ENCODE results near the gene MCF2L2. TPM values are rescaled to one million over a fixed set of nuclear protein-coding genes. Genes with fewer than 3 reads are reported as not detected.
A peak's percentile ranks its signal among the peaks of the same experiment; 100 is the strongest.

The MCF2L2 gene
- total and polyA plus RNA-seq, 2 of the 13 experiments (the other 11 are each of a cell fraction or from before 2014, with no cell fraction given) = not detected

DNA sequence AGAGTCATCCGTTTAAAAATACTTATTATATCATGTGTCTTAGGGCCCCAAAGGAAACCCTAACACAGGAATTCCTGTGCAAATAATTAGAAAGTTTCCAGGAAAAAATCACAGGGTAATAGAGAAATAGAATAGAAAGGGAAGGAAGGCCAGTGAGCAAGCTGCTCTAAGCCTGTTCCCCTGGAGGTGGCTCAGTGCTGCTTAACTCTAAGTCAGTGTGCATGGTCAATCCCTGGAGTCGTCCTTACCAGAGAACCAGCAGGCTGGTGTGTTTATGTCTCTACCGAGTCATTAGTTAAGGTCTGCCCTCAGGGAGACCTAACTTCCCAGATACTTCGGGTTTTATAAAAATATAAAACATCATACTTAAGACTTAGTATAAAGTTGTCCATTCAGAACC, 21.0 kb upstream of the MCF2L2 start:
- Histone ChIP-seq H3K4me1 (ENCODE audit: insufficient read depth, low read length) (peaks cover 19% of the 10 kb centered on the region), H4K20me1 (ENCODE audit: insufficient read depth, low read length) (no peaks in the 10 kb centered on the region), H3K4me3 (replicated peaks in 1 of 3; ENCODE audit: insufficient read depth in 1 of 3, low read depth in 2 of 3, low read length in 3 of 3) (no peak overlapping the region), H2AFZ (ENCODE audit: low read length) (no peak overlapping the region), H3K9me3 (ENCODE audit: low read length) (no peaks in the 10 kb centered on the region), H3K79me2 (ENCODE audit: insufficient read depth, low read length) (peaks cover 8% of the 10 kb centered on the region), H3K27ac (ENCODE audit: extremely low read length, insufficient read depth, low read length) (no peak overlapping the region), H3K9ac (ENCODE audit: insufficient read depth, low read depth, low read length) (0 out of 2 replicates have a peak overlapping the region, but pooled peaks have one; percentile 26), H3K4me2 (ENCODE audit: low read depth, low read length) (peak overlapping the region; percentile 81; the same call in 1 of the 2 replicates), H3K27me3 (ENCODE audit: control insufficient read depth in 1 of 2, insufficient read depth in 2 of 2, low read length in 2 of 2) (no peaks in the 10 kb centered on the region; a peak in 2 of 5 replicates), H3K36me3 (replicated peaks in 1 of 2; ENCODE audit: control insufficient read depth in 1 of 2, insufficient read depth in 2 of 2, low read length in 2 of 2) (peaks cover 1 to 6% of the 10 kb centered on the region in 2 experiments; a peak in 1 of 5 replicates)
- WGBS (ENCODE audit: low lambda C conversion rate) = 39% methylated on average over 4 of the region's 4 CpGs
- DNase-seq (ENCODE audit: low spot score) = peak; percentile 10
- peak; percentile 26 for FAIRE-seq
- no TSS peak for BruUV-seq (replicated peaks)
- ChIA-PET POLR2A (no interaction called here), CTCF (ENCODE audit: low intra/inter-chr PET ratio, low total read pairs) (no interaction called here)
- peak; percentile 45; the same call in 2 of the 3 replicates for ATAC-seq
- no peak for TF ChIP-seq ZNF75D (CRISPR knock-in tag; IDR thresholded peaks at IDR 0.05; ENCODE audit: borderline replicate concordance)
- TF ChIP-seq, protein P1, sequence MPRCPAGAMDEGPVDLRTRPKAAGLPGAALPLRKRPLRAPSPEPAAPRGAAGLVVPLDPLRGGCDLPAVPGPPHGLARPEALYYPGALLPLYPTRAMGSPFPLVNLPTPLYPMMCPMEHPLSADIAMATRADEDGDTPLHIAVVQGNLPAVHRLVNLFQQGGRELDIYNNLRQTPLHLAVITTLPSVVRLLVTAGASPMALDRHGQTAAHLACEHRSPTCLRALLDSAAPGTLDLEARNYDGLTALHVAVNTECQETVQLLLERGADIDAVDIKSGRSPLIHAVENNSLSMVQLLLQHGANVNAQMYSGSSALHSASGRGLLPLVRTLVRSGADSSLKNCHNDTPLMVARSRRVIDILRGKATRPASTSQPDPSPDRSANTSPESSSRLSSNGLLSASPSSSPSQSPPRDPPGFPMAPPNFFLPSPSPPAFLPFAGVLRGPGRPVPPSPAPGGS (CRISPR knock-in tag; IDR thresholded peaks at IDR 0.05) = no peak
- no peak for TF ChIP-seq ZNF329 (CRISPR knock-in tag; IDR thresholded peaks at IDR 0.05; ENCODE audit: low read depth)
- TF ChIP-seq MIXL1 (CRISPR knock-in tag; IDR thresholded peaks at IDR 0.05) = no peak
- no peak for TF ChIP-seq ZNF24 (IDR thresholded peaks at IDR 0.05)
- no peak for TF ChIP-seq NR2F2 (IDR thresholded peaks at IDR 0.05; ENCODE audit: borderline replicate concordance, low read depth)
- no peak for TF ChIP-seq ZNF878 (CRISPR knock-in tag; IDR thresholded peaks at IDR 0.05)
- no peak for TF ChIP-seq RCOR2 (CRISPR knock-in tag; IDR thresholded peaks at IDR 0.05)
- TF ChIP-seq MLXIP (CRISPR knock-in tag; IDR thresholded peaks at IDR 0.05; ENCODE audit: borderline replicate concordance) = no peak
- no peak for TF ChIP-seq ZBTB7B (CRISPR knock-in tag; IDR thresholded peaks at IDR 0.05)
- TF ChIP-seq CHCHD3 (CRISPR knock-in tag; IDR thresholded peaks at IDR 0.05) = no peak
- no peak for TF ChIP-seq ZNF777 (CRISPR knock-in tag; IDR thresholded peaks at IDR 0.05)
- TF ChIP-seq, protein P2, sequence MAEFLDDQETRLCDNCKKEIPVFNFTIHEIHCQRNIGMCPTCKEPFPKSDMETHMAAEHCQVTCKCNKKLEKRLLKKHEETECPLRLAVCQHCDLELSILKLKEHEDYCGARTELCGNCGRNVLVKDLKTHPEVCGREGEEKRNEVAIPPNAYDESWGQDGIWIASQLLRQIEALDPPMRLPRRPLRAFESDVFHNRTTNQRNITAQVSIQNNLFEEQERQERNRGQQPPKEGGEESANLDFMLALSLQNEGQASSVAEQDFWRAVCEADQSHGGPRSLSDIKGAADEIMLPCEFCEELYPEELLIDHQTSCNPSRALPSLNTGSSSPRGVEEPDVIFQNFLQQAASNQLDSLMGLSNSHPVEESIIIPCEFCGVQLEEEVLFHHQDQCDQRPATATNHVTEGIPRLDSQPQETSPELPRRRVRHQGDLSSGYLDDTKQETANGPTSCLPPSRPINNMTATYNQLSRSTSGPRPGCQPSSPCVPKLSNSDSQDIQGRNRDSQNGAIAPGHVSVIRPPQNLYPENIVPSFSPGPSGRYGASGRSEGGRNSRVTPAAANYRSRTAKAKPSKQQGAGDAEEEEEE (CRISPR knock-in tag; IDR thresholded peaks at IDR 0.05; ENCODE audit: borderline replicate concordance) = no peak
- no peak for TF ChIP-seq TBL1XR1 (IDR thresholded peaks at IDR 0.05; ENCODE audit: borderline replicate concordance, low read length, partially characterized antibody)
- TF ChIP-seq DNMT3B (CRISPR knock-in tag; conservative IDR thresholded peaks at IDR 0.05) = no peak
- TF ChIP-seq ELF4 (CRISPR knock-in tag; IDR thresholded peaks at IDR 0.05; ENCODE audit: borderline replicate concordance) = no peak
- in situ Hi-C loops (cut with HindIII; ENCODE audit: extremely low pct_ligation_motif_present, low pct_unique_long_range_greater_than_20kb) = no loop called here
- intact Hi-C loops (cut with micrococcal nuclease; ENCODE audit: unreplicated experiment) = no loop called here

All from HepG2 (cell line).